ENCODE results near the gene ZNF205. TPM values are rescaled to one million over a fixed set of nuclear protein-coding genes. Genes with fewer than 3 reads are reported as not detected.

ZNF205 gene
- total and polyA plus RNA-seq, 9 of the 15 experiments (the other 6 are each of a cell fraction or from before 2014, with no cell fraction given): 2.4 to 11.8 (median 5.1) TPM; not detected in 2

- TF ChIP-seq CTCFL (IDR thresholded peaks at IDR 0.05; ENCODE audit: borderline replicate concordance, insufficient read depth, low read depth, low read length, poor library complexity, severe bottlenecking): no peak
- TF ChIP-seq POLR2H (tag; IDR thresholded peaks at IDR 0.05; ENCODE audit: low read depth): peak; percentile 100
- TF ChIP-seq FUS (optimal IDR thresholded peaks at IDR 0.05; ENCODE audit: low read depth, low read length): no peak
- TF ChIP-seq VEZF1 (CRISPR knock-in tag; IDR thresholded peaks at IDR 0.05): peak; percentile 60; the same call in 1 of the 2 replicates
- TF ChIP-seq ZNF311 (CRISPR knock-in tag; IDR thresholded peaks at IDR 0.05): no peak
- TF ChIP-seq NONO (IDR thresholded peaks at IDR 0.05; ENCODE audit: low read depth in 2 of 2, low read length in 1 of 2): no peak
- TF ChIP-seq ZNF695 (CRISPR knock-in tag; IDR thresholded peaks at IDR 0.05): no peak
- TF ChIP-seq SMARCE1 (IDR thresholded peaks at IDR 0.05): no peak
- TF ChIP-seq GABPB2 (CRISPR knock-in tag; conservative IDR thresholded peaks at IDR 0.05): no peak
- no peak for TF ChIP-seq ETS2 (tag; IDR thresholded peaks at IDR 0.05; ENCODE audit: borderline replicate concordance, poor library complexity, severe bottlenecking)
- TF ChIP-seq, protein P1, sequence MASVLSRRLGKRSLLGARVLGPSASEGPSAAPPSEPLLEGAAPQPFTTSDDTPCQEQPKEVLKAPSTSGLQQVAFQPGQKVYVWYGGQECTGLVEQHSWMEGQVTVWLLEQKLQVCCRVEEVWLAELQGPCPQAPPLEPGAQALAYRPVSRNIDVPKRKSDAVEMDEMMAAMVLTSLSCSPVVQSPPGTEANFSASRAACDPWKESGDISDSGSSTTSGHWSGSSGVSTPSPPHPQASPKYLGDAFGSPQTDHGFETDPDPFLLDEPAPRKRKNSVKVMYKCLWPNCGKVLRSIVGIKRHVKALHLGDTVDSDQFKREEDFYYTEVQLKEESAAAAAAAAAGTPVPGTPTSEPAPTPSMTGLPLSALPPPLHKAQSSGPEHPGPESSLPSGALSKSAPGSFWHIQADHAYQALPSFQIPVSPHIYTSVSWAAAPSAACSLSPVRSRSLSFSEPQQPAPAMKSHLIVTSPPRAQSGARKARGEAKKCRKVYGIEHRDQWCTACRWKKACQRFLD (CRISPR knock-in tag; IDR thresholded peaks at IDR 0.05): no peak
- TF ChIP-seq RCOR1 (IDR thresholded peaks at IDR 0.05; ENCODE audit: borderline replicate concordance in 1 of 2, low read depth in 2 of 2, low read length in 2 of 2): peak; percentile 13 to 80; a peak in 3 of 4 replicates
- TF ChIP-seq NFRKB (IDR thresholded peaks at IDR 0.05; ENCODE audit: low read depth): no peak
- TF ChIP-seq GATA2 (CRISPR knock-in tag; IDR thresholded peaks at IDR 0.05): no peak
- no peak for TF ChIP-seq ZNF707 (CRISPR knock-in tag; conservative IDR thresholded peaks at IDR 0.05)
- TF ChIP-seq SRF (CRISPR knock-in tag; IDR thresholded peaks at IDR 0.05): peak in 1 of 2 experiments; percentile 65; a peak in 1 of 4 replicates
- TF ChIP-seq MAX (CRISPR knock-in tag; IDR thresholded peaks at IDR 0.05): peak; percentile 82
- peak; percentile 38; the same call in 1 of the 2 replicates for TF ChIP-seq ESRRA (IDR thresholded peaks at IDR 0.05; ENCODE audit: borderline replicate concordance, low read depth)
- no peak for TF ChIP-seq POU5F1 (IDR thresholded peaks at IDR 0.05; ENCODE audit: borderline replicate concordance, low read depth, low read length, partially characterized antibody)
These were observed 38.2 kb downstream of the ZNF205 start (continued) for GRCh38 chr16:3150346-3151218.
